ENCODE results near the gene MDM1. TPM values are rescaled to one million over a fixed set of nuclear protein-coding genes. Genes with fewer than 3 reads are reported as not detected.

MDM1 gene
- total RNA-seq, 1 experiment from 2014 or later, result 8.4 TPM

GRCh38 chr12:68356986-68357385 is 24.8 kb upstream of the MDM1 start:
- DNase-seq (ENCODE audit: low spot score), result no peak

GRCh38 chr12:68356060-68356695 is 24.0 kb upstream of the MDM1 start:
- no peak for DNase-seq (ENCODE audit: low spot score)

GRCh38 chr12:68354977-68355541 is 22.9 kb upstream of the MDM1 start:
- no peak for DNase-seq (ENCODE audit: low spot score)

GRCh38 chr12:68352067-68352466 is 19.9 kb upstream of the MDM1 start:
- DNase-seq (ENCODE audit: low spot score), result no peak

GRCh38 chr12:68350753-68351152 is 18.6 kb upstream of the MDM1 start:
- DNase-seq (ENCODE audit: low spot score), result no peak

GRCh38 chr12:68349921-68350606 is 17.9 kb upstream of the MDM1 start:
- no peak for DNase-seq (ENCODE audit: low spot score)

GRCh38 chr12:68349220-68349621 is 17.1 kb upstream of the MDM1 start:
- DNase-seq (ENCODE audit: low spot score), result no peak

- DNase-seq (ENCODE audit: low spot score), result no peak
Measured at GRCh38 chr12:68348419-68348818, 16.3 kb upstream of the MDM1 start.

GRCh38 chr12:68345763-68346162 is 13.6 kb upstream of the MDM1 start:
- no peak for DNase-seq (ENCODE audit: low spot score)

GRCh38 chr12:68344126-68344525 is 12.0 kb upstream of the MDM1 start:
- no peak for DNase-seq (ENCODE audit: low spot score)

GRCh38 chr12:68342966-68343365 is 10.8 kb upstream of the MDM1 start:
- no peak for DNase-seq (ENCODE audit: low spot score)

GRCh38 chr12:68341822-68342221 is 9.7 kb upstream of the MDM1 start:
- DNase-seq (ENCODE audit: low spot score), result no peak

GRCh38 chr12:68340404-68341270 is 8.5 kb upstream of the MDM1 start:
- DNase-seq (ENCODE audit: low spot score), result no peak

GRCh38 chr12:68336889-68337303 is 4.7 kb upstream of the MDM1 start:
- no peak for DNase-seq (ENCODE audit: low spot score)

GRCh38 chr12:68335462-68335861 is 3.3 kb upstream of the MDM1 start:
- no peak for DNase-seq (ENCODE audit: low spot score)

- peak; percentile 18 for DNase-seq (ENCODE audit: low spot score)
Measured at GRCh38 chr12:68334132-68334531, 2.0 kb upstream of the MDM1 start.

GRCh38 chr12:68332728-68333630 is 817 bp upstream of the MDM1 start:
- no peak for DNase-seq (ENCODE audit: low spot score)

GRCh38 chr12:68331500-68331868 is 678 bp downstream of the MDM1 start:
- no peak for DNase-seq (ENCODE audit: low spot score)

GRCh38 chr12:68327896-68328295 is 4.3 kb downstream of the MDM1 start:
- DNase-seq (ENCODE audit: low spot score), result no peak

- no peak for DNase-seq (ENCODE audit: low spot score)
Measured at GRCh38 chr12:68326716-68327115, 5.4 kb downstream of the MDM1 start.

- DNase-seq (ENCODE audit: low spot score), result no peak
Measured at GRCh38 chr12:68325966-68326365, 6.2 kb downstream of the MDM1 start.
